Mesothelial cell of epicardium (in vitro differentiated cells): Measurements from ENCODE around the gene NEB. TPM values are rescaled to one million over a fixed set of nuclear protein-coding genes. Genes with fewer than 3 reads are reported as not detected.

Source experiments
- DNase-seq, 2 experiments: peaks; one replicate each; pipeline ENCODE4 v3.0.0; 2021; ENCODE audit warnings: low spot score in 2 of 2; ENCODE audit not compliant: unreplicated experiment in 2 of 2
- H3K27ac Mint-ChIP-seq: 2 replicates; pipeline ENCODE4 v1.8.0; 2021; ENCODE audit warnings: mixed read lengths
- H3K27me3 Mint-ChIP-seq: 2 replicates; pipeline ENCODE4 v1.8.0; 2021; ENCODE audit warnings: low read depth, mixed read lengths
- H3K36me3 Mint-ChIP-seq: 2 replicates; pipeline ENCODE4 v1.8.0; 2021; ENCODE audit warnings: mixed read lengths
- H3K4me1 Mint-ChIP-seq: 2 replicates; pipeline ENCODE4 v1.8.0; 2021; ENCODE audit warnings: mixed read lengths
- H3K4me3 Mint-ChIP-seq: 2 replicates; pipeline ENCODE4 v1.8.0; 2021; ENCODE audit warnings: mild to moderate bottlenecking, moderate library complexity, mixed read lengths
- H3K9me3 Mint-ChIP-seq: 2 replicates; pipeline ENCODE4 v1.8.0; 2021; ENCODE audit warnings: mixed read lengths
- total RNA-seq: library from RNA; stranded (reverse); gene quantifications from 3 replicates; pipeline ENCODE4 v1.2.1, GENCODE V29; 2021
- TF ChIP-seq, protein P1 (sequence below): fragments of 200-600 bp; sonication (generic); IDR thresholded peaks from one replicate; pipeline ENCODE4 v1.5.0; 2021; ENCODE audit warnings: antibody characterized with exemption; ENCODE audit not compliant: unreplicated experiment

The NEB gene
- total RNA-seq, 1 donor from 2014 or later = 0.92 TPM

DNA sequence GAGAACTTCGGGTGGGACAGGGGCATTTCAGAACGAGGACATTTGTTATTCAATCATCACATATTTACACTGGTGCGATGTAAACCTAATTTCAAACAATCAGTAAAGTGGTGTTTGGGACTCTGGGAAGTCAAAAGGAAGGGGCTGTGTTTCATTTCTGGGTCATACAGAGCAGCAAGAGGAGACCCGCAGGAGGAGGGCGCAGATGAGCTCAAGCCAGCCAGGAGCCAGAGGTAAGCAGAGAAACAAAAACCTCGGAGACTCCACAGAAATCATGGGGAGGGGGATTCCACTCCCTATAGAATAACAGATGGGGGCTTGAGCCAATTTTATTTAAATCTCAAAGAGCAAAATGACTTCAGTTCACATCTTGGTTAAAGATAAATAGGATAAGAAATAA, 55.4 kb downstream of the NEB start:
- H3K4me1 Mint-ChIP-seq = no peaks in the 10 kb centered on the region
- H3K36me3 Mint-ChIP-seq = no peaks in the 10 kb centered on the region
- H3K27me3 Mint-ChIP-seq = peaks cover 16% of the 10 kb centered on the region
- no peak overlapping the region for H3K4me3 Mint-ChIP-seq
- TF ChIP-seq, protein P1, sequence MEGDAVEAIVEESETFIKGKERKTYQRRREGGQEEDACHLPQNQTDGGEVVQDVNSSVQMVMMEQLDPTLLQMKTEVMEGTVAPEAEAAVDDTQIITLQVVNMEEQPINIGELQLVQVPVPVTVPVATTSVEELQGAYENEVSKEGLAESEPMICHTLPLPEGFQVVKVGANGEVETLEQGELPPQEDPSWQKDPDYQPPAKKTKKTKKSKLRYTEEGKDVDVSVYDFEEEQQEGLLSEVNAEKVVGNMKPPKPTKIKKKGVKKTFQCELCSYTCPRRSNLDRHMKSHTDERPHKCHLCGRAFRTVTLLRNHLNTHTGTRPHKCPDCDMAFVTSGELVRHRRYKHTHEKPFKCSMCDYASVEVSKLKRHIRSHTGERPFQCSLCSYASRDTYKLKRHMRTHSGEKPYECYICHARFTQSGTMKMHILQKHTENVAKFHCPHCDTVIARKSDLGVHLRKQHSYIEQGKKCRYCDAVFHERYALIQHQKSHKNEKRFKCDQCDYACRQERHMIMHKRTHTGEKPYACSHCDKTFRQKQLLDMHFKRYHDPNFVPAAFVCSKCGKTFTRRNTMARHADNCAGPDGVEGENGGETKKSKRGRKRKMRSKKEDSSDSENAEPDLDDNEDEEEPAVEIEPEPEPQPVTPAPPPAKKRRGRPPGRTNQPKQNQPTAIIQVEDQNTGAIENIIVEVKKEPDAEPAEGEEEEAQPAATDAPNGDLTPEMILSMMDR = no peak
- H3K27ac Mint-ChIP-seq = no peak overlapping the region
- H3K9me3 Mint-ChIP-seq = no peaks in the 10 kb centered on the region
- no peak for DNase-seq

- H3K9me3 Mint-ChIP-seq = no peaks in the 10 kb centered on the region
- H3K27ac Mint-ChIP-seq = no peak overlapping the region
- peaks cover 14% of the 10 kb centered on the region for H3K4me1 Mint-ChIP-seq
- no peaks in the 10 kb centered on the region for H3K36me3 Mint-ChIP-seq
- peaks cover 14% of the 10 kb centered on the region for H3K27me3 Mint-ChIP-seq
- no peak for DNase-seq
- TF ChIP-seq, protein P1 = no peak
- H3K4me3 Mint-ChIP-seq = no peak overlapping the region
Measured at GRCh38 chr2:151673016-151673415, 61.3 kb downstream of the NEB start.

- no peaks in the 10 kb centered on the region for H3K9me3 Mint-ChIP-seq
- TF ChIP-seq, protein P1 = no peak
- DNase-seq = no peak
- H3K4me3 Mint-ChIP-seq = no peak overlapping the region
- H3K27ac Mint-ChIP-seq = no peak overlapping the region
- H3K27me3 Mint-ChIP-seq = peaks cover 14% of the 10 kb centered on the region
- H3K36me3 Mint-ChIP-seq = no peaks in the 10 kb centered on the region
- peaks cover 14% of the 10 kb centered on the region for H3K4me1 Mint-ChIP-seq
Measured at GRCh38 chr2:151672277-151672676, 62.0 kb downstream of the NEB start.

DNA sequence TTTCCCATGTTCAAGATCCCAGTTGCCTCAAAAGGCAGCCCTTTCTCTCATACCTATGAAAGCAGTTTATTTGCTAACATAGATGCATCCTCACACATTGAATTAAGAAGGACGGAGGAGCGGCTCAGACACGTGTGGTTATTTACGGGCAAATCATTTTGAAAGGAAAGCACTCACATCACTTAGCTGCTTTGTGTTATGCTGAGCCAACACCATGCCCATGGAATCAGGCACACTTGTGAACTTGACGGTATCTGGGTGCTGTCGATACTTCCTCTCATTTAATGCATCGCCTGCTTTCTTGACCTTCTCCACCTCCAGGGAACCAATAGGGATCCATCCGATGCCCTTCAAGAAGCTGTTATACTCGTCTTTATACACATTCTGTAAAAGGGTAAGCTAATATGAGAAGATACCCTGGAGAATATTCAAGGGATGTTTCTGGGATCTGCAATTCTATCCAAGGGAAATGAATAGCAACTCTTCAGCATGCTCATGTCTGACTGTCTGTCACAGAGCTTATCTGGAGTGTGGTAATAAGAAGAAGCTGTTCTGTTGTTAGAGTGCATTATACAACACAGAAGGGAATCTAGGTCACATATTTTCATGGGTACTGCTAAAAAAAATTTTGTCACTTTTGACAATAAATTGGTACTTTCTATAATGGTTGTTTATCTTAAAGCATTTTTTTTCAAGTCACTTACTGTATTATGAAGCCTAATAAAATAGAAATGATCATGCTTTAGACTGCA, 63.3 kb downstream of the NEB start:
- peaks cover 6% of the 10 kb centered on the region for H3K27me3 Mint-ChIP-seq
- no peak overlapping the region for H3K4me3 Mint-ChIP-seq
- no peaks in the 10 kb centered on the region for H3K36me3 Mint-ChIP-seq
- TF ChIP-seq, protein P1 = no peak
- H3K27ac Mint-ChIP-seq = no peak overlapping the region
- no peaks in the 10 kb centered on the region for H3K9me3 Mint-ChIP-seq
- no peak for DNase-seq
- peaks cover 14% of the 10 kb centered on the region for H3K4me1 Mint-ChIP-seq

GRCh38 chr2:151670346-151670745, 63.9 kb downstream of the NEB start:
- DNase-seq = no peak
- TF ChIP-seq, protein P1 = no peak
- H3K27me3 Mint-ChIP-seq = peaks cover 6% of the 10 kb centered on the region
- no peaks in the 10 kb centered on the region for H3K9me3 Mint-ChIP-seq
- H3K36me3 Mint-ChIP-seq = no peaks in the 10 kb centered on the region
- no peak overlapping the region for H3K4me3 Mint-ChIP-seq
- peaks cover 14% of the 10 kb centered on the region for H3K4me1 Mint-ChIP-seq
- H3K27ac Mint-ChIP-seq = no peak overlapping the region
